T47D (cell line): ENCODE data around the gene FBLN1.

ENCODE experiments used
- DNase-seq, 2 experiments: peaks; one replicate each; pipeline versions ENCODE4 v3.0.0 to v3.0.0-alpha.2; 2011 to 2012; ENCODE audit warnings: low read depth in 1 of 2, low spot score in 1 of 2
- JUND ChIP-seq: IDR thresholded peaks from 2 replicates; pipeline ENCODE4 v1.6.1; 2012; ENCODE audit warnings: low read depth
- in situ Hi-C: cut with HindIII; loops from 2 replicates; pipeline ENCODE4 v1.10.0; 2016; ENCODE audit warnings: low sequenced_read_pairs, low pct_unique_long_range_greater_than_20kb

The FBLN1 gene

DNA sequence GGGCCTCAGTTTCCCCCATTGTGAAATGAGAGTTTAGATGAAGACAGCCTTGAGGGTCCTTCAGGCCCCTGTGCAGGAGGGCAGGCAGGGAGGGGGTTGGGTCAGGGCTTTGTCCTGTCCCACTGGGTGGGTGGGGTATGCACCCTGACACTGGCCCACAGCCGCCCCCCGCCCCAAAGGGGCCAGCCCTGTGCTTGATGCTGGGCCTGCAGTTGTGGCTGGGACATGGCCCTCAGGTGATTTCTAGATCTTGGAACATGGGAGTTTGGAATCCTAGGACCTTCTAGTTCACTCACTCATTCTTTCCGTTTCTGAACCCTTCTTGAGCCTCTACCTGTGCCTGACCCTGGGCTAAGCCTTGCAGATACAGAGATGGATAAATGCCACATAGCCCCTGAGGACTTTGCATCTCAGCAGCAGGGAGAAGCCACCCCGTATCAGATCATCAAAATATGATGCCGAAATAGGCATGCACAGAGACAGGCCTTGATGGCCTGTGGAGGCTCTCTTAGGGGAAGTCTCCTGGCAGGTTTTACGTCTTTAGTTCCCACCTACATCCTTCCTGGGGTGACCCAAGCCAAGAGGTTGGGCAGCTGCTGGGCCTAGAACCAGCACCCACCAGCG lies 76.0 kb downstream of the FBLN1 start:
- TF ChIP-seq JUND, result no peak
- in situ Hi-C loops, result no loop called here
- DNase-seq, result no peak

DNA sequence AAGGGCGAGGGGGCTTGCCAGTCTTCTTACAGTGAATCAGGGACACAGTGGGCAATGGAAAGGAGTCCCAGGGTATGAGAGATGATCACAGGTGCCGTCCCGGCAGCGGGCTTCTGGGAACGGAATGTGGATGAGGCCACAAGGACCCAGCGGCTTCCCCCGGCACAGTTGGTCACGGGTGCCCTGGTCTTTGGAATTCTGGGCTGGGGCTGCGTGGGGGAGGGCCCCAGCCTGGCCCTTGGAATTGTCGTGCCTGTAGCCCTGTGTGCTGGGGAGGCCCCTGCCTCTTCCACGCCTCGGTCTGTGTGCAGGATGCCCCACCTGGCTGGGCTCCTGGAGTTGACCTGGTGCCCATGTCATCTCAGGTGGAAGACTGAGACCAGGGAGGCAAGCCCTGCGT lies 76.6 kb downstream of the FBLN1 start:
- DNase-seq, result no peak
- no peak for TF ChIP-seq JUND
- in situ Hi-C loops, result no loop called here

DNA sequence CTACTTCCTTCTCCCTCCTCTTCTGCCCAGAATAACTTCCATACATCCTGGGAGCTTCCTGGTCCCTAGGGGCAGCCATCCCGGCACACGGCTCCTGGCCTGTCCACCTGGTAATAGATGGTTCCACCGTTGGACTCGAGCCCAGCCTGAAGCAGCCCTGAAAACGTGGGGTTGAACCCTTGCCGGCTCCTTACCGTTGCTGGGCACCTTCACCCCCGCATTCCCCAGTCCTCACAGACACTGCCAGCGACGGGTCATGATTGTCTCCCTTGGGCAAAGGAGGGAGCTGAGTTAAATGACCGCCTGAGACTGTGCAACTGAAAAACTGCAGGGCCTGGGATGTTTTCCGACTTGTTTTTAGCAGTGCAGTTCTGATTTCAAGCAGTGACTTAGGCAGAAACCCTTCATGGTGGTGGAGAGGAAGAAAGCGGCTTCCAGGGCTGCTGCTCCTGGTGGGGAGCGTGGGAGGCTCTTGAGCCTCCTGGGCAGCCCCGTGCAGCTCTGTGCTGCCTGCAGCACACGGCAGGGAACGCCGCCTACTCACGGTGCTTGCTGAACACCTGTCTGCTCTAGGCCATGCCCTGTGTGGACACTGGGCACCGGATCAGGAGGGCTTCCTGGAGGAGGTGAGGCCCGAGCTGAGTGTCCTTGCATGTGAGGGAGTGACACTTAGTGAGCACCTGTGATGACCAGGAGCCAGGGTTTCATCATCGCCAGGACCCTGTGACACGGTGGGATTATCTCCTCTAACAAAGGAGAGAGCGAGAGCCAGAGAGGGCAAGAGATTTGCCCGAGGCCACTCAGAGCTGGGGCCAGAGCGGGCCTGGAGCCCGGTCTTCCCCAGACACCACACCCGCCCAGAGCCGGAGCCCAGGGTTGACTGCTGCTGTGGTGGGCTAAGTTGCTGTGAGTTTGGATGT lies 77.4 kb downstream of the FBLN1 start:
- no peak for TF ChIP-seq JUND
- DNase-seq, result no peak
- in situ Hi-C loops, result no loop called here

DNA sequence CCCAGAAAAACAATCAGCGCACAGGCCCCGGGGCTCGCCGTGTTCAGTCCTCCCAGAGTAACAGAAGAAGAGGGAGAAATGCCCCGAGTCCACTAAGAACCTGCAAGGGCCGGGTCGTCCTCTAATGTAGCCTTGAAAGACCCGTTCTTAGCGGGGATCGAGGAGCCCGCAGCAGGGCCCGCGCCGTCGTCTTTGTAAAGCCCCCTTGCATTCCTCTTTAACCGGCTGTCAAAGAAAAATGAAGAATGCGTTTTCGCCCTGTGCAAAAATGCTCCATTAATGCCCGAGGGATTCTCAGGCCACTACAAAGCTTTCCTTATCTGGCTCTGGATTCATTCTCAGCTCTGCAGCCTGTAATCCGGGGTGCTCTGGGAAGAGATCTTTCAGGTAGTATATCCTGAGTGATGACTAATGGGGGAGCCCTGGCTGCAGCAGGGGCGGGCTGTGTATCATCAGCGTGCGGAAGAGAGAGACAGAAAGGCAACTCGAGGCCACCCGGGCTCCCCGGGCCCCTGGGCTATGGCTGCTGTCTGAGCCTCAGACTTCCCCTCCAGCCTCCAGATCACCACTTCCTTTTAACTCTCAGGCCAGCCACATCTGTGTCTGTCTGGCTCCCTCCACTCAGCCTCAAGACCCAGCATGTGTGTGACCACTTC lies 78.2 kb downstream of the FBLN1 start:
- in situ Hi-C loops, result no loop called here
- DNase-seq, result no peak
- no peak for TF ChIP-seq JUND

- DNase-seq, result no peak
- in situ Hi-C loops, result no loop called here
- TF ChIP-seq JUND, result no peak
These were observed 78.9 kb downstream of the FBLN1 start for GRCh38 chr22:45581549-45582080.

DNA sequence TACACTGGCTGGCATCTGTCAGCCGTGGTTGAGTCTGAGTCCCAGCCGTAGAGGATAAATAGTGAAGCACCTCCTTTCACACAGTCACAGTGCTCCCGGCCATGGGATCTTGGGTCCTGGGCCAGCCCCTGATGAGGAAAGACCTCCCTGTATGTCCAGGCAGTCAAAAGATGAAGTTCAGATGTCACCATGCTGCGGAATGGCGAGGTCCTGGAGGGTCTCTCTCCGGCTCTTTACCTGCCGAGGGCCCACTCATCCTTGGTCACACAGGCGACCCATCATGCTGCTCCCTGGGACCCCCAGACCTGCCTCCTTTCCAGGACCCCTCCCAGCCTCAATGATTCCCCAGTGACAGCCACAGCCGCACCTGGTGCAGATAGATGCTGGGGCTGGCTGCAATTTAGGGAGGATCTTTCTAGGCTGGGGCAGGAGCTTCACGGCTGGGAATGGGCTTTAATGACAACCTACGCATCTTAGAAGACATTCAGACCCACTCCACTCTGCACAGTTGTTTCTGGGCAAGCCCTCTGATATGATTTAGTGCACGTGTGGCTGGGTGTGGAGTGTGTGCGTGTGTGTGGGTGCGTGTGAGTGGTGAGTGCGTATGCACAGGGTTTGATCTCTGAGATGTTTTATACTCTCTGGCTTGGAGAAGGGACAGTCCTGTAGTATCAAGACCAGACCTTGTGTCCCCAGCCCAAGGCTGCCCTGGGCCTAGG lies 79.7 kb downstream of the FBLN1 start:
- TF ChIP-seq JUND, result no peak
- DNase-seq, result no peak
- in situ Hi-C loops, result no loop called here

DNA sequence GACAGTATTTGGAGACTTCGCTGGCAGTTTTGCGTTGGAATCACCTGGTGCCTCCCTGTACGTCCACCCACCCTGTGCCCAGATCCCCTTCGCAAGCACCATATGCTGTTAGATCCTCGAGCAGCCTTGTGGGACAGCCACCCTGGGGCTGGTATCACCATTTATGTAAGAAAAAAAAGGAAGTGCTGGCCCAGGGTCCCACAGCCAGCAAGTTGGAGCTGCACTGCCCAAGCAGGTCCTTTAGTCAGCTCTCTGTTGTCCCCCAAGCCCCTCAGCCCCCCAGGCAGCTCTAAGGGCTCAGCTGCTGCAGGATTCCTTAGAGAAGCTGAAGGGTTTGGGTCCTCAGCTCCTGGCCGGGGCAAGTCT lies 80.3 kb downstream of the FBLN1 start:
- no peak for DNase-seq
- no peak for TF ChIP-seq JUND
- in situ Hi-C loops, result no loop called here

DNA sequence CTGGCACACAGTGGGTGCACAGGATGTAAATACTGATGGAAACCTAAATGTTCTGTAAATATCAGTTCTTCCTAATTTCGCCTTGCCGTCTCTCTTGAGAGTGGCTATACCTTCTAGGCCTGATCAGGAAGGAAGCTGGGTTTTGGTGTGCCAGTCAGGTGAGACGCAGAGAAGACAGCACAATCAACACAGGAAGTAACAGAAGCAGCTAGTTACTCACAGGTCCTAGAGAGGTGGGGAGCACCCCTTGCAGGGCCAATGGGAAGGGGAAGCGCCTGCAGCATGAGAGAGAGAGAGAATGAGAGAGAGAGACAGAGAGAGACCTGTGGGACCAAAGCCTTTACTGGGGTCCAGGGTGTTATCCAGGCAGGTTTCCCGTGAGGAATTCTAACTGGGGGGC lies 80.8 kb downstream of the FBLN1 start:
- no peak for DNase-seq
- in situ Hi-C loops, result no loop called here
- TF ChIP-seq JUND, result no peak

GRCh38 chr22:45584121-45584570 lies 81.5 kb downstream of the FBLN1 start:
- in situ Hi-C loops, result no loop called here
- TF ChIP-seq JUND, result no peak
- DNase-seq, result no peak

DNA sequence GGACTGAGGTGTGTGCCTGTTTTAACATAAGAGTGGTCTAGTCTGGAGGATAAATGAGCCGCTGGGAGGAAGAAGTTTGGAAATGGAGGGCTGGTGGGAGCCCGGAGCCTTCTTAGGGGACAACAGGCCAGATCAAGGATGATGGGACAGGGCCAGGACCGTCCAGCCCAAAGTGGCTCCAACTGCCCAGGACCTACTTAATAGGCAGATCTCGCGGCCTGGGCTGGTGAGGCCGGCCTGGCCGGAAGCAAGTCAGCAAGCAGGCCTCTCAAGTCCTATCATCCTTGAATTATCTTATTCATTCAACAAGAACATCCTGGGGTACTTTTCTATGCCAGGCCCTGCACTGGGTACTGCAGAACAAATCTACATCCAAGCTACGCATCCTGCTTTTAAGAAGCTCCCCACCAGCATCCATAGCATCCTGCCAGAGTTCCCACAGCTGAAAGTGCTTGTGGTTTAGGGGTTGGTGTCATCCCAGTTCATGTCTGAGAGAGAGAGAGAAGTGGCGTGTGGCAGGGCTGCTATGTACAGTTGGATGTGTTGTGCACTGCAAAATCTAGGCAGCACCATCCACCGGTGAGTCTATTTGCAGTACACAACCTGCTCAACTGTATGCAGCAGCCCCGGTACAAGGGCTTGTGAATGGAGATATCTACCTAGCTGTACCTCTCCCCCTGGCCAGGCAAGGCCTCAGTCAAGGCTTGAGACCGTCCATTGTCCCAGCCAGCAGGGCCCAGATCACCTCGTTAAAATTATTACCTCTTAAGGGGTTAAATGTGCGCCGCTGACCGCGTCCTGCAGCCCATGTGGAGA lies 82.1 kb downstream of the FBLN1 start:
- in situ Hi-C loops, result no loop called here
- no peak for DNase-seq
- no peak for TF ChIP-seq JUND

GRCh38 chr22:45585437-45585755 lies 82.7 kb downstream of the FBLN1 start:
- TF ChIP-seq JUND, result no peak
- in situ Hi-C loops, result no loop called here
- DNase-seq, result no peak

DNA sequence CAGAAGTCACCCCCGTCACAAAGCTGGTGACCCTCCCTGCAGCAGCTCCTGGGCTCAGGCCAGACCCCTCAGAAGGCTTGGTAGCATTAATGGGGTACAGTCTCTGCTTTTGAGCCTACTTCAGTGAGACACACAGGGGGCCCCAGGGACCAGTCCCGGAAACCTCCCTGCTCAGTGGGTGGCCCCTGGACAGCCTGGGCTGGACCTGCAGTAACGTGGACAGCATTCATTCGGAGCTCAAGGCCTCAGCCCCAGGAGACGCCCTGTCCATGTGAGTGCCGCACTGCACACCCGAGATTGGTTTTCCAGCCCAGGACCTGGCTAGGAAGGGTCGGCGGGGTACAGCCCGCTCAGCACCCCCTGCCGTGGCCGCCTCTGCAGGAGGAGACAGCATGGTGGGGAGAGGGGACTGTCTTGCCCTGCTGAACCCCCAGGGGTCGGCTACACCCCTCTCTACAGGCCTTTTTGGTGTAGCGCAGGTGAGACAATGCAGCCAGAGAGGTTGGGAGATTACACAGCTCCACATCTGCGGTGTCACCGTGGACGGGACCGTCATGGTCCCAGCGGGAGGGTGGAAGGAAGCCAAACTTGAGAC lies 83.4 kb downstream of the FBLN1 start:
- in situ Hi-C loops, result no loop called here
- no peak for DNase-seq
- TF ChIP-seq JUND, result no peak
